Transverse colon (tissue), 4 donors: ENCODE data around the gene SHROOM3.

Experiments
- EP300 ChIP-seq: sonication (generic); formaldehyde crosslinking; IDR thresholded peaks from one replicate; pipeline ENCODE4 v1.6.1; 2017; ENCODE audit warnings: antibody characterized with exemption, low read depth
- POLR2A ChIP-seq: fragments of 450-650 bp; IDR thresholded peaks from one replicate; pipeline ENCODE4 v1.6.1; 2016; ENCODE audit warnings: antibody characterized with exemption, mild to moderate bottlenecking, moderate library complexity
- POLR2AphosphoS5 ChIP-seq, 3 donors: sonication (generic); formaldehyde crosslinking; IDR thresholded peaks; one replicate each; pipeline ENCODE4 v1.6.1; 2016; ENCODE audit warnings: antibody characterized with exemption in 3 of 3
- TF ChIP-seq, protein P1 (sequence below), 5 experiments: fragments of 200-600 bp in 3 of 5; fragments of 450-650 bp in 2 of 5; sonication (generic) in 3 of 5; IDR thresholded peaks; 1 replicate in 2 of 5; 2 replicates in 3 of 5; pipeline ENCODE4 v1.5.1; 2016 to 2017; ENCODE audit warnings: antibody characterized with exemption in 5 of 5, inconsistent platforms in 3 of 5, mild to moderate bottlenecking in 2 of 5, moderate library complexity in 1 of 5

DNA sequence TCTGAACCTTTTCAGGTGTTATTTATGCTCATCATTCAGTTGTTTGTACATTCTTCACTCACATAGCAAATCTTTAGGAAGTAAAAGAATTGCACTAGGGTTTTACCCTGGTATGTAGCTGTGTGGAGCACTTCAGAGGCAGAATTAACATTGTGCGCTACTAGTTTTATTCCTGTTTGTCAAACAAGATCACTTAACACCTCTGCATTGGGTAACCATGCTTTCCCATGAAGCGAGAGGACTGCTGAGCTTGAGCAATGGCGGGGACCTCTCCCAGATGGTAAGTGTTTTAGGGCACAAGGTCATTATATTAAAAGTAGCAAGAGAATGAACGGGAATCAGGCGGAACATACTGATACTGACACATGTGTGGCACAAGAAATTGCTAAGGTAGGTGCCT, 59.2 kb downstream of the SHROOM3 start:
- TF ChIP-seq, protein P1, sequence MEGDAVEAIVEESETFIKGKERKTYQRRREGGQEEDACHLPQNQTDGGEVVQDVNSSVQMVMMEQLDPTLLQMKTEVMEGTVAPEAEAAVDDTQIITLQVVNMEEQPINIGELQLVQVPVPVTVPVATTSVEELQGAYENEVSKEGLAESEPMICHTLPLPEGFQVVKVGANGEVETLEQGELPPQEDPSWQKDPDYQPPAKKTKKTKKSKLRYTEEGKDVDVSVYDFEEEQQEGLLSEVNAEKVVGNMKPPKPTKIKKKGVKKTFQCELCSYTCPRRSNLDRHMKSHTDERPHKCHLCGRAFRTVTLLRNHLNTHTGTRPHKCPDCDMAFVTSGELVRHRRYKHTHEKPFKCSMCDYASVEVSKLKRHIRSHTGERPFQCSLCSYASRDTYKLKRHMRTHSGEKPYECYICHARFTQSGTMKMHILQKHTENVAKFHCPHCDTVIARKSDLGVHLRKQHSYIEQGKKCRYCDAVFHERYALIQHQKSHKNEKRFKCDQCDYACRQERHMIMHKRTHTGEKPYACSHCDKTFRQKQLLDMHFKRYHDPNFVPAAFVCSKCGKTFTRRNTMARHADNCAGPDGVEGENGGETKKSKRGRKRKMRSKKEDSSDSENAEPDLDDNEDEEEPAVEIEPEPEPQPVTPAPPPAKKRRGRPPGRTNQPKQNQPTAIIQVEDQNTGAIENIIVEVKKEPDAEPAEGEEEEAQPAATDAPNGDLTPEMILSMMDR (IDR thresholded peaks at IDR 0.05) = no peak
- TF ChIP-seq POLR2AphosphoS5 (IDR thresholded peaks at IDR 0.05) (no peak), POLR2A (no peak), EP300 (no peak)
